Transverse colon (tissue), 4 donors: Measurements from ENCODE around the gene LTB4R. TPM values are rescaled to one million over a fixed set of nuclear protein-coding genes. Genes with fewer than 3 reads are reported as not detected.
"Not testable (repeated sequence)": the region's sequence is repeated elsewhere in the genome, so short reads cannot be mapped to it uniquely, and the experiment has no call there.

ENCODE experiments used
- DNase-seq: peaks from one replicate; pipeline ENCODE4 v3.0.0-alpha.2; 2019
- H3K27ac ChIP-seq, 4 donors: fragments of 200-600 bp; sonication (generic); 2 replicates each; pipeline ENCODE4 v1.5.1; 2016 to 2018; ENCODE audit warnings: inconsistent platforms in 4 of 4
- H3K27me3 ChIP-seq: fragments of 200-600 bp; sonication (generic); 2 replicates; pipeline ENCODE4 v1.5.1; 2017; ENCODE audit warnings: inconsistent platforms
- H3K36me3 ChIP-seq, 4 donors: fragments of 200-600 bp; sonication (generic); 2 replicates each; pipeline ENCODE4 v1.5.1; 2017 to 2019; ENCODE audit warnings: inconsistent platforms in 4 of 4
- H3K4me1 ChIP-seq, 4 donors: fragments of 200-600 bp; sonication (generic); 2 replicates each; pipeline ENCODE4 v1.5.1; 2017 to 2020; ENCODE audit warnings: inconsistent platforms in 4 of 4
- H3K4me3 ChIP-seq, 4 donors: fragments of 200-600 bp; sonication (generic); 1 replicate in 1 of 4; 2 replicates in 3 of 4; pipeline versions ENCODE4 v1.5.1 to v1.6.1; 2017 to 2019; ENCODE audit warnings: inconsistent platforms in 4 of 4
- H3K9me3 ChIP-seq, 2 donors: fragments of 200-600 bp; sonication (generic); 2 replicates each; pipeline ENCODE4 v1.5.1; 2017 to 2019; ENCODE audit warnings: inconsistent platforms in 2 of 2
- EP300 ChIP-seq: sonication (generic); formaldehyde crosslinking; IDR thresholded peaks from one replicate; pipeline ENCODE4 v1.6.1; 2017; ENCODE audit warnings: antibody characterized with exemption, low read depth
- POLR2A ChIP-seq: fragments of 450-650 bp; IDR thresholded peaks from one replicate; pipeline ENCODE4 v1.6.1; 2016; ENCODE audit warnings: antibody characterized with exemption, mild to moderate bottlenecking, moderate library complexity
- POLR2AphosphoS5 ChIP-seq, 3 donors: sonication (generic); formaldehyde crosslinking; IDR thresholded peaks; one replicate each; pipeline ENCODE4 v1.6.1; 2016; ENCODE audit warnings: antibody characterized with exemption in 3 of 3
- WGBS, 2 donors: methylation state at CpG; one replicate each; pipeline ENCODE4 v1.1.5; 2018; ENCODE audit warnings: low coverage in 1 of 2; 5-methylcytosine and 5-hydroxymethylcytosine counted together
- in situ Hi-C, 4 donors: fragments of 200-750 bp; cut with MboI; loops; one replicate each; pipeline versions ENCODE4 v1.15.0 to v1.15.1; 2017; ENCODE audit warnings: low sequenced_read_pairs in 3 of 4, low pct_ligation_motif_present in 1 of 4, low pct_unique_long_range_greater_than_20kb in 1 of 4
- intact Hi-C: fragments of 100-400 bp; cut with DNase I; formaldehyde crosslinking; loops from one replicate; pipeline ENCODE4 v1.15.1; 2023; ENCODE audit warnings: low total_unique reads
- total RNA-seq, 4 donors: library from RNA; depleted of rRNA; stranded (reverse); fragments of >200 nt; gene quantifications; one replicate each; pipeline ENCODE4 v1.1.0, GENCODE V29; 2016
- TF ChIP-seq, protein P1 (sequence below), 5 experiments: fragments of 200-600 bp in 3 of 5; fragments of 450-650 bp in 2 of 5; sonication (generic) in 3 of 5; IDR thresholded peaks; 1 replicate in 2 of 5; 2 replicates in 3 of 5; pipeline ENCODE4 v1.5.1; 2016 to 2017; ENCODE audit warnings: antibody characterized with exemption in 5 of 5, inconsistent platforms in 3 of 5, mild to moderate bottlenecking in 2 of 5, moderate library complexity in 1 of 5

The LTB4R gene
- total RNA-seq, 4 donors from 2014 or later = 1.1 to 8.3 (median 6.2) TPM

DNA sequence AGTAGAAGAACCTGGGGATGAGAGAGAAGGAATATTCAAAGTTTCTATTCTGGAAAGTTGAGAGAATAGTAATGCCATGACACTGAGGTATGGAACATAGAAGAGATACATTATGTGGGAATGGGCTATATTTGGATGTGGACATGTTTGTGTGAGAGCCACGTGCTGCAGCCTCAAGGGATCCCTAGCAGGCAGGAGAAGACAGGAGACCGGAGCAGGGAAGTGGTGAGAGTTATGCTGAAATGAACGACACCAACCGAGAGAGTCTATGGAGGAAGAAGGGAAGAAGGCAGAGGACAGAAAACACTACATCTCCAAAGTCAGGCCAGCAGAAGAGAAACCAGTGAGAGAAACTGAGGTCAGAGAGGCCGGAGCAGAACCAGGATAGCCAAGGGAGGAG, 38.4 kb downstream of the LTB4R start:
- 79 to 84% methylated on average over 5 of the region's 5 CpGs for WGBS, 2 donors
- Histone ChIP-seq H3K27me3 (peaks cover 4% of the 10 kb centered on the region), H3K36me3 (no peaks in the 10 kb centered on the region), H3K9me3 (no peaks in the 10 kb centered on the region), H3K27ac (no peak overlapping the region), H3K4me1 (peaks cover 0 to 15% (median 0%) of the 10 kb centered on the region in 4 donors), H3K4me3 (no peak overlapping the region)
- in situ Hi-C loops (loop anchor here in 1 of 4 donors (25.0 kb wide), 1 partner anchor 88 kb away; the partner anchor contains the start of genes CBLN3, KHNYN and SDR39U1), intact Hi-C loops (no loop called here)
- DNase-seq = no peak
- TF ChIP-seq EP300 (no peak), POLR2AphosphoS5 (IDR thresholded peaks at IDR 0.05) (no peak), POLR2A (no peak)
- TF ChIP-seq, protein P1, sequence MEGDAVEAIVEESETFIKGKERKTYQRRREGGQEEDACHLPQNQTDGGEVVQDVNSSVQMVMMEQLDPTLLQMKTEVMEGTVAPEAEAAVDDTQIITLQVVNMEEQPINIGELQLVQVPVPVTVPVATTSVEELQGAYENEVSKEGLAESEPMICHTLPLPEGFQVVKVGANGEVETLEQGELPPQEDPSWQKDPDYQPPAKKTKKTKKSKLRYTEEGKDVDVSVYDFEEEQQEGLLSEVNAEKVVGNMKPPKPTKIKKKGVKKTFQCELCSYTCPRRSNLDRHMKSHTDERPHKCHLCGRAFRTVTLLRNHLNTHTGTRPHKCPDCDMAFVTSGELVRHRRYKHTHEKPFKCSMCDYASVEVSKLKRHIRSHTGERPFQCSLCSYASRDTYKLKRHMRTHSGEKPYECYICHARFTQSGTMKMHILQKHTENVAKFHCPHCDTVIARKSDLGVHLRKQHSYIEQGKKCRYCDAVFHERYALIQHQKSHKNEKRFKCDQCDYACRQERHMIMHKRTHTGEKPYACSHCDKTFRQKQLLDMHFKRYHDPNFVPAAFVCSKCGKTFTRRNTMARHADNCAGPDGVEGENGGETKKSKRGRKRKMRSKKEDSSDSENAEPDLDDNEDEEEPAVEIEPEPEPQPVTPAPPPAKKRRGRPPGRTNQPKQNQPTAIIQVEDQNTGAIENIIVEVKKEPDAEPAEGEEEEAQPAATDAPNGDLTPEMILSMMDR (IDR thresholded peaks at IDR 0.05) = no peak

DNA sequence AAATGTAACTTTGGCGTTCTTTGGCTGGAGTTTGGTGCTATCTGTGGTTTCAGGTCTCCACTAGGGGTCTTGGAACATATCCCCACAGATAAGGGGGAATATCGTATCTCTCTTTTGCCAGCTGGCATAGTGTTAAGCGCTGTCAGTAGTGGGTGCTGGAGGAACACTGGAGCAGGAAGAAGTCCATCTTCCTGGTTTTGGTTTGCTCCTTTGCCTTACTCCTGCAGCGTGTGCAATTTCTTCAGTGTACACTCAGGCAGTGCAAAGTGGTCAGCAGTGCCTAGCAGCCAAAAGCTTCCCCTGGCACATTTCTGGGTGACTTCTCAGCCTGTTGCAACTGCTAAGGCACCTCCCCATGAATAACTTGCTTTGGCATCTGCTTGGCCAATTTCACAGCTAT, 40.2 kb downstream of the LTB4R start:
- H3K4me3 ChIP-seq = no peak overlapping the region
- in situ Hi-C loops (no loop called here), intact Hi-C loops (no loop called here)
- DNase-seq = no peak
- H3K27ac ChIP-seq = no peak overlapping the region
- no peaks in the 10 kb centered on the region for H3K9me3 ChIP-seq
- H3K36me3 ChIP-seq = no peaks in the 10 kb centered on the region
- no peak for TF ChIP-seq POLR2A
- TF ChIP-seq, protein P1 (IDR thresholded peaks at IDR 0.05) = no peak
- TF ChIP-seq POLR2AphosphoS5 (IDR thresholded peaks at IDR 0.05) = no peak
- TF ChIP-seq EP300 = no peak
- H3K27me3 ChIP-seq = peaks cover 4% of the 10 kb centered on the region
- whole genome bisulfite sequencing, 2 donors = 24 to 71% methylated on average over 1 to 4 of the region's 4 CpGs
- H3K4me1 ChIP-seq = peaks cover 0 to 15% (median 0%) of the 10 kb centered on the region in 4 donors

DNA sequence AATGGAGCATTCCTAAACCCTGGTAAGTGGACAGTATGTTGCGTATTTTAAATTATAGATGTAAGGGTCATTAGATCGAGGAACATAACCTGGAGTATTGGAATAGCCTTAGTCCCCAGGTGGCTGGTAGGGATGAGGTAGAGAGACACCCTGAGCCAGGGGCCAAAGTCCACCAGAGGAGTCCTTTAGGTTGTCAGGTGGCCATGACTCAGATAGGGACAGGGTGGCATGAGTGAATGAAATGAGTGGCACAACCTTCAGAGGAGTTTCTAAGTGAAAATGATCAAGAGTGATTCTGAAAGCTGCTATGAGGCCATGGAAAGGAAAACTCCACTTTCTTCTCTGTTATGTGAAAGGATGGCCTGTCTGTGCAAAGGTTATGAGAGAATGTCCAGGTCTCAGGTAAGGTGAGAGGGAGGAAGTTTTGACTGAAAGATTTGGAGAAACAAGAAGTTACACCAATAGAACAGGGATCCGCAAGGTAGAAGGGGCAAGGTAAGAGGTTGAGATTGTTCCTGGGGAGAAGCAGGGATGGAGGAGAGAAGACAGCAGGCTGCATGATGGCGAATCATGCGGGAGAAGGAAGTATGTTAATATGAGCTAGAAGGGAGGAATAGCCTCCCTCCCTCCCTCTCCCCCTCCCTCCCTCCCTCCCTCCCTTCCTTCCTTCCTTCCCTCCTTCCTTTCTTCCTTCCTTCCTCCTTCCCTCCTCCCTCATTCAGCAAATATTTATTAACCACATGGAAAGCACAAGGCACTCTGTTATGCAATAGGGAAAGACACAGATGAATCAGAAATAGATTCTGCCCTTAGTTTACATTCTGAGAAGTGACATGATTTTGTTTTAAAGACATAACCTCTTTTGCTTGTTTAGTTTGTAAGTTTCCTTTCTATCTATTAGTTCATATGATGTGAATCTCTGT, 42.5 kb downstream of the LTB4R start:
- 70 to 86% methylated on average over 3 to 5 of the region's 5 CpGs for WGBS, 2 donors
- in situ Hi-C loops (no loop called here), intact Hi-C loops (no loop called here)
- TF ChIP-seq POLR2AphosphoS5 (IDR thresholded peaks at IDR 0.05) (peak in 1 of 3 donors; percentile 23), EP300 (no peak)
- no peak overlapping the region for H3K4me3 ChIP-seq
- DNase-seq = peak; percentile 65
- peaks cover 0 to 15% (median 0%) of the 10 kb centered on the region in 4 donors for H3K4me1 ChIP-seq
- no peaks in the 10 kb centered on the region for H3K36me3 ChIP-seq
- H3K9me3 ChIP-seq = no peaks in the 10 kb centered on the region
- H3K27me3 ChIP-seq = peaks cover 4% of the 10 kb centered on the region
- H3K27ac ChIP-seq = peak overlapping the region in 3 of 4 donors; percentile 50 to 62 (median 61)

DNA sequence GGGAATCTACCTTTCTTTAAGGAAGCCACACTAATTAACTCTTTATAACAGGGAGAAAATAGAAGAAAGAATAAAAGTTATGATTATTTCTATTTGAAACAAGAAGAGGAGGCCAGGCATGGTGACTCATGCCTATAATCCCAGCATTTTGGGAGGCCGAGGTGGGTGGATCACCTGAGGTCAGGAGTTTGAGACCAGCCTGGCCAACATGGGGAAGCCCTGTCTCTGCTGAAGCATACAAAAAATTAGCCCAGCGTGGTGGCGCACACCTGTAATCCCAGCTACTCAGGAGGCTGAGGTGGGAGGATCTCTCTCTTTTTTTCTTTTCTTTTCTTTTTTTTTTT, 43.2 kb downstream of the LTB4R start:
- H3K27me3 ChIP-seq, intact Hi-C loops, in situ Hi-C loops, H3K9me3 ChIP-seq, H3K4me3 ChIP-seq, H3K36me3 ChIP-seq, DNase-seq: not testable (repeated sequence)
- peaks cover 0 to 15% (median 0%) of the 10 kb centered on the region in 4 donors for H3K4me1 ChIP-seq
- WGBS, 2 donors = 82 to 89% methylated on average over 3 of the region's 3 CpGs
- peak overlapping the region in 3 of 4 donors; percentile 50 to 61 (median 52) for H3K27ac ChIP-seq

DNA sequence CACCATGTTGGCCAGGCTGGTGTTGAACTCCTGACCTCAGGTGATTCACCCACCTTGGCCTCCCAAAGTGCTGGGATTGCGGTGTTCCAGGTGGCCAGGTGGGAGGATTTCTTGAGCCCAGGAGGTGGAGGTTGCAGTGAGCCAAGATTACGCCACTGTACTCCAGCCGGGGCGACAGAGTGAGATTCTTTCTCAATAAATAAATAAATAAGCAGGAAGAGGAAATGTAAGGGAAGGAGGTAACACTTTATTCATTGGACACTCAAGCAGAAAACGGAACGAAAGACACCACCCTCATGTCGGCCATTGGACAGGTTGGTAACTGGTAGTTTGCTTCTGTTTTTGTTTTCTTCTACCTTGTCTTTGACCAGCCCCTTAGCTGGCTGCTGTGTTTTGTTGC, 43.7 kb downstream of the LTB4R start:
- intact Hi-C loops = no loop called here
- Histone ChIP-seq H3K27me3 (peaks cover under 1% of the 10 kb centered on the region), H3K4me1 (peaks cover 0 to 15% (median 0%) of the 10 kb centered on the region in 4 donors), H3K27ac (peak overlapping the region in 1 of 4 donors; percentile 52), H3K9me3 (no peaks in the 10 kb centered on the region), H3K4me3 (no peak overlapping the region), H3K36me3 (no peaks in the 10 kb centered on the region)
- TF ChIP-seq, protein P1 (IDR thresholded peaks at IDR 0.05) = no peak
- TF ChIP-seq EP300 (no peak), POLR2A (no peak), POLR2AphosphoS5 (IDR thresholded peaks at IDR 0.05) (no peak)
- WGBS, 2 donors = 83 to 92% methylated on average over 6 to 7 of the region's 7 CpGs
- no peak for DNase-seq
- in situ Hi-C loops = no loop called here
